Activated CD4-positive, alpha-beta T cell treated with anti-CD3 and anti-CD28 coated beads, Interleukin-2, amount 10 ng/mL, durations not matched to agents 7 days and 5 days (primary cell): ENCODE data around the gene ATXN1. TPM values are rescaled to one million over a fixed set of nuclear protein-coding genes. Genes with fewer than 3 reads are reported as not detected.

Experiments
- CTCF ChIA-PET: fragments of 350-600 bp; sonication (Branson Sonifier 250); formaldehyde crosslinking; loops from one replicate; lab custom pipeline; 2021; ENCODE audit warnings: antibody characterized with exemption; lab: Charles Lee
- POLR2A ChIA-PET: fragments of 350-600 bp; sonication (Branson Sonifier 250); formaldehyde crosslinking; loops from one replicate; lab custom pipeline; 2021; ENCODE audit warnings: antibody characterized with exemption; lab: Charles Lee
- DNase-seq: peaks from one replicate; pipeline ENCODE4 v3.0.0-alpha.2; 2020
- H3K27ac Mint-ChIP-seq: one replicate; pipeline ENCODE4 v1.8.0; 2021; ENCODE audit warnings: mild to moderate bottlenecking, moderate library complexity, mixed read lengths
- H3K27me3 Mint-ChIP-seq: one replicate; pipeline ENCODE4 v1.8.0; 2021; ENCODE audit warnings: mixed read lengths
- H3K36me3 Mint-ChIP-seq: one replicate; pipeline ENCODE4 v1.8.0; 2021; ENCODE audit warnings: low read depth, mixed read lengths
- H3K4me1 Mint-ChIP-seq: one replicate; pipeline ENCODE4 v1.8.0; 2021; ENCODE audit warnings: mixed read lengths
- H3K4me3 Mint-ChIP-seq: one replicate; pipeline ENCODE4 v1.8.0; 2021; ENCODE audit warnings: mild to moderate bottlenecking, moderate library complexity, mixed read lengths
- H3K9me3 Mint-ChIP-seq: one replicate; pipeline ENCODE4 v1.8.0; 2021; ENCODE audit warnings: mixed read lengths
- total RNA-seq, 2 experiments: library from RNA; stranded (reverse); gene quantifications; one replicate each; pipeline ENCODE4 v1.2.3, GENCODE V29; 2021

The ATXN1 gene
- total RNA-seq, 2 experiments from 2014 or later = 36.0 to 40.4 TPM

DNA sequence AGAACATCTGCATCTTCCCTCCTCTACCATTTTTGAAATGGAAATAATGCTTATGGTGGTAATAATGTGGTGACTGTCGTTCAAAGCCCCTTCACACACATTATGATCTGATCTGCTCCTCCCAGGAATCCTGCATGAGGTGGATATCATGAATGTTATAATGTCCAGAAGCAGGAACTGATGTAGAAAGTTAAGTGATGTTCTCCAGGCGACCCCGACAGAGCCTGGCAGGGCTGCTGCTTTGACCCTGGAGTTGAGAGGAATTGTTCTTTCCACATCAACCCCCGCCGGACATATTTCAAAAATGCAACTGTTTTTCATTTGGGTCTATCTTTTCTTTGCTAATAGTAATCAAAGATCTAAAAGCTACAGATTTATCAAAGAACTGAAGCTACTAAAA lies 391.3 kb downstream of the ATXN1 start:
- Mint-ChIP-seq H3K9me3 (no peaks in the 10 kb centered on the region), H3K4me1 (no peaks in the 10 kb centered on the region), H3K36me3 (peaks cover 6% of the 10 kb centered on the region), H3K4me3 (no peak overlapping the region), H3K27me3 (no peaks in the 10 kb centered on the region), H3K27ac (no peak overlapping the region)
- CTCF ChIA-PET = interaction anchor here (1.2 kb wide), 1 partner anchor 27 kb away, joined by 4 read pairs; no protein-coding TSS in a partner anchor
- POLR2A ChIA-PET = no interaction called here
- DNase-seq = no peak

DNA sequence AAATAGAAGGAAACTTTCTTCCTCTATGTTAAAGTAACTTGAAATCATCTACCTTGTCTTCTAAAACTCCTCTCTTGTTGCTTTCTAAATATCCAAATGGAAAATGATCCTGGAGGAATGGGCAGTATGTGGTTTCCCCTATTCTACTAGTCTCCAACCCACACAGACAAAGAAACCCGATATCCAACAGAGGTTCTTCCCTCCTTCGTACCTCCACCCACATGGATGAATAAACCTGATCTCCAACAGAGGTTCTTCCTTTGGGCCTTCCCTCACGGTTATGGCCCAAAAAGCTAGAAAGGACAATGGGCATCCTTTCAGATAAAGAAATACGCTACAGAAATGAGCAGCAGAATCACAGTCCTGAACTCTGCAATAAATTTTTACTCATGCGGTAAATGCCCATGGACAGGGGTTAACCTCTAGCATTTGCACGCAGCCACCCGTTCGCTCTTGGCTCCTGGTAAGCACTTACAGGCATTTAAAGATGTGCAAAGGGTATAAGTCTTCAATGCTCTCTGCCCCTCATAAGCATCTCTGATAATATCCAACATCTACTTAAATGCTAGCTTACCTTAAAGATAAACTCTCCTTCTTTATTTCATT lies 392.0 kb downstream of the ATXN1 start:
- DNase-seq = no peak
- no peaks in the 10 kb centered on the region for H3K4me1 Mint-ChIP-seq
- H3K36me3 Mint-ChIP-seq = peaks cover 6% of the 10 kb centered on the region
- ChIA-PET POLR2A (no interaction called here), CTCF (interaction anchor here (0.5 kb wide), 1 partner anchor 111 kb away, joined by 9 read pairs; no protein-coding TSS in a partner anchor)
- H3K9me3 Mint-ChIP-seq = no peaks in the 10 kb centered on the region
- H3K27me3 Mint-ChIP-seq = no peaks in the 10 kb centered on the region
- H3K27ac Mint-ChIP-seq = no peak overlapping the region
- no peak overlapping the region for H3K4me3 Mint-ChIP-seq

GRCh38 chr6:16367571-16367970 lies 393.7 kb downstream of the ATXN1 start:
- H3K4me1 Mint-ChIP-seq = no peaks in the 10 kb centered on the region
- H3K27ac Mint-ChIP-seq = no peak overlapping the region
- no peak for DNase-seq
- no peak overlapping the region for H3K4me3 Mint-ChIP-seq
- no peaks in the 10 kb centered on the region for H3K36me3 Mint-ChIP-seq
- H3K9me3 Mint-ChIP-seq = no peaks in the 10 kb centered on the region
- ChIA-PET CTCF (interaction anchor here (0.6 kb wide), 1 partner anchor 1187 kb away, joined by 3 read pairs; no protein-coding TSS in a partner anchor), POLR2A (no interaction called here)
- H3K27me3 Mint-ChIP-seq = no peaks in the 10 kb centered on the region

- Mint-ChIP-seq H3K4me1 (no peaks in the 10 kb centered on the region), H3K27ac (no peak overlapping the region), H3K9me3 (no peaks in the 10 kb centered on the region), H3K27me3 (no peaks in the 10 kb centered on the region), H3K4me3 (no peak overlapping the region), H3K36me3 (no peaks in the 10 kb centered on the region)
- no peak for DNase-seq
- ChIA-PET POLR2A (no interaction called here), CTCF (no interaction called here)
Measured at GRCh38 chr6:16363749-16364148, 397.5 kb downstream of the ATXN1 start.

GRCh38 chr6:16362819-16363589 lies 398.3 kb downstream of the ATXN1 start:
- no peaks in the 10 kb centered on the region for H3K27me3 Mint-ChIP-seq
- no peaks in the 10 kb centered on the region for H3K9me3 Mint-ChIP-seq
- no peaks in the 10 kb centered on the region for H3K36me3 Mint-ChIP-seq
- ChIA-PET POLR2A (no interaction called here), CTCF (no interaction called here)
- no peak for DNase-seq
- no peak overlapping the region for H3K4me3 Mint-ChIP-seq
- H3K4me1 Mint-ChIP-seq = no peaks in the 10 kb centered on the region
- no peak overlapping the region for H3K27ac Mint-ChIP-seq

- CTCF ChIA-PET = no interaction called here
- H3K9me3 Mint-ChIP-seq = no peaks in the 10 kb centered on the region
Measured at GRCh38 chr6:16362296-16362695, 399.0 kb downstream of the ATXN1 start.

GRCh38 chr6:16361861-16362260 lies 399.4 kb downstream of the ATXN1 start:
- POLR2A ChIA-PET = no interaction called here
- Mint-ChIP-seq H3K4me1 (no peaks in the 10 kb centered on the region), H3K27me3 (no peaks in the 10 kb centered on the region), H3K9me3 (no peaks in the 10 kb centered on the region), H3K27ac (no peak overlapping the region), H3K4me3 (no peak overlapping the region), H3K36me3 (no peaks in the 10 kb centered on the region)
- DNase-seq = no peak
- CTCF ChIA-PET = no interaction called here

More at GRCh38 chr6:16362296-16362695, 399.0 kb downstream of the ATXN1 start:
- no peak for DNase-seq
- no peak overlapping the region for H3K27ac Mint-ChIP-seq
- POLR2A ChIA-PET = no interaction called here
- H3K4me1 Mint-ChIP-seq = no peaks in the 10 kb centered on the region
- no peaks in the 10 kb centered on the region for H3K27me3 Mint-ChIP-seq
- H3K4me3 Mint-ChIP-seq = no peak overlapping the region
- H3K36me3 Mint-ChIP-seq = no peaks in the 10 kb centered on the region

DNA sequence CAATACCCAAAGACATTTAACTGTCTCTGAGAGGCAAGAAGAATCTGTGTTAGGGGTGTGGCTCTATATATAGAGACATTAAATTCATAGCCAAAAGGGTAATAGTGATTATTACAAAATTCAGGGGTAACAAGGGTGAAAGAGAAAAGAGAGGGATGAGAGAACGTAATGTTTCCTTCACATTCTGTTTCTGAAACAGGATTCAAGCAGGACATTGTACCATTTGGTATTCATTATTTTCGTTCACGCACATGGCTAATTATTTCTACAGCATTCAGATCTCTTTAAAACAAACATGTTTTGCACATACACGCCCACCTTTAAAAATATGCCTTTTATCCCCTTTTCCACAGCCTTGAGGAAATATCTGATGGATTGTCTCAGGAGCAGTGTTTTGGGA lies 400.1 kb downstream of the ATXN1 start:
- Mint-ChIP-seq H3K27ac (no peak overlapping the region), H3K4me1 (peaks cover 2% of the 10 kb centered on the region), H3K36me3 (no peaks in the 10 kb centered on the region), H3K9me3 (no peaks in the 10 kb centered on the region), H3K4me3 (no peak overlapping the region), H3K27me3 (no peaks in the 10 kb centered on the region)
- POLR2A ChIA-PET = no interaction called here
- CTCF ChIA-PET = no interaction called here
- DNase-seq = no peak

DNA sequence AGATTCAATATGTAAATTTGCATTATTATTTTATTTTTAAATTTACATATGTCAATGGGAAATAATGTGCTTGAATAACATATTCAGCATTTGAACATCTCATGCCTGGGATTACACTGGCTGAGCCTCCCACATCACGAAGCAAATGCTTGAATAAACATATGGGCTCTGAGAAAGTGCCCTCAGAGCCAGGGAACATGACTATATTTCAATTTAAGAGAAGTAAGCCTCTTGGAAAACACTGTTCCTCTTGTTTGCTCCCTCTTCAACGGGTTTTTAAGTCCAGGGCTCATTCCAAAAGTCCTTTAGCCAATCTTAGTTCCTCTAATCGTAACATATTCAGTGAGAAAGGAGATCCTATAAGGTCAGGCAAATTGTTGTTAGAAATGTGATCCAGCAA lies 400.9 kb downstream of the ATXN1 start:
- DNase-seq = no peak
- Mint-ChIP-seq H3K4me3 (no peak overlapping the region), H3K9me3 (no peaks in the 10 kb centered on the region), H3K36me3 (no peaks in the 10 kb centered on the region), H3K4me1 (peaks cover 6% of the 10 kb centered on the region), H3K27ac (no peak overlapping the region), H3K27me3 (no peaks in the 10 kb centered on the region)
- POLR2A ChIA-PET = no interaction called here
- CTCF ChIA-PET = no interaction called here

DNA sequence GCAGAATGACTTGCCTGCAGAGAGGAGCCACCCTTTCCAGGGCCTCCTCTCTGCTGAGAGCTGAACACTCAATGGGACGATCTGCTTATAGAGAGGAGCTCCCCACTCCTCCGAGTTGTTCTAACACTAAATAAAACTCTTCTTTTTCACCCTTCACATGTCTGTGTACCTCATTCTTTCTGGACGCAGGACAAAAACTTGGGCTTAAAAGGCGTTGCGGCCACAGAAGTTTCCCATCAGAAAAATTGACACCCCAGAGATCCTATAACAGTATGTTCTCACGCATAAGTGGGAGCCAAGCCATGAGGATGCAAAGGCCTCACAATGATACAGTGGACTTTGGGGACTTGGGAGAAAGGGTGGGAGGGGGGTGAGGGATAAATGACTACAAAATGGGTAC lies 401.7 kb downstream of the ATXN1 start:
- ChIA-PET POLR2A (no interaction called here), CTCF (no interaction called here)
- Mint-ChIP-seq H3K9me3 (no peaks in the 10 kb centered on the region), H3K27ac (no peak overlapping the region), H3K27me3 (no peaks in the 10 kb centered on the region), H3K36me3 (no peaks in the 10 kb centered on the region), H3K4me3 (no peak overlapping the region), H3K4me1 (peaks cover 6% of the 10 kb centered on the region)
- DNase-seq = no peak

GRCh38 chr6:16358531-16359138 lies 402.6 kb downstream of the ATXN1 start:
- no peaks in the 10 kb centered on the region for H3K9me3 Mint-ChIP-seq
- H3K4me3 Mint-ChIP-seq = no peak overlapping the region
- ChIA-PET CTCF (interaction anchor here (1.3 kb wide), 1 partner anchor 19 kb away, joined by 4 read pairs; no protein-coding TSS in a partner anchor), POLR2A (no interaction called here)
- H3K27ac Mint-ChIP-seq = no peak overlapping the region
- H3K27me3 Mint-ChIP-seq = no peaks in the 10 kb centered on the region
- no peaks in the 10 kb centered on the region for H3K36me3 Mint-ChIP-seq
- DNase-seq = no peak
- H3K4me1 Mint-ChIP-seq = peaks cover 6% of the 10 kb centered on the region

DNA sequence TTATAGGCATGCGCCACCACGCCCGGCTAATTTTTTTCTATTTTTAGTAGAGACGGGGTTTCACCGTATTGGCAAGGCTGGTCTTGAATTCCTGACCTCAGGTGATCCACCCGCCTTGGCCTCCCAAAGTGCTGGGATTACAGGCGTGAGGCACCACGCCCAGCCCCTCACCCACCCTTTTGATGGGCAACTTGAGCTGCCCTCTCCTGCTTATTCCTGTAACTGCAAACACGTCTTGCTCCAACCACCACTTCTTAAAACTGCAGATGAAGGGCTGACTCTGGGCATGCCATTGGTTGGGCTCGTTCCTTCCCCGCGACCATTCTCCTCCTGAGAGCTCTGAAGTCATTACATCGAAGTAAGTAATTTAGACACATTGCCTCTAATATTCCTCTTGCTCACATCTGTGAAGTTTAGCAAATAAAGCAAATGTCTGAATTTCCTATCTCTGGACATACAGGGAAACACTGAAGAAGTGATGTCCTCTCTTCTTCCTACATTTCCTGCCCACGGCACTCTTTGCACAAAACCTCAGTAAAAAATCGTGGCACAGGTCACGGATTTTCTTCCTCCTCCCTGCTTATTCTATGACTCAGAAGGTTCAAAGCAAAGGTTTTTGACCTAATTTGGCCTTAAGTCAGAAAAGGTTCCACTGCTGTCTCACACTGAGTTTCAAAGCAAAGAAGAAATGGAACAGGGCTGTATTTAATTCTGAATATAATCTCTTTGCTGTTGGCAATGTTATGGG lies 405.4 kb downstream of the ATXN1 start:
- Mint-ChIP-seq H3K9me3 (no peaks in the 10 kb centered on the region), H3K36me3 (no peaks in the 10 kb centered on the region), H3K27ac (no peak overlapping the region), H3K4me1 (peaks cover 6% of the 10 kb centered on the region), H3K27me3 (no peaks in the 10 kb centered on the region), H3K4me3 (no peak overlapping the region)
- POLR2A ChIA-PET = no interaction called here
- CTCF ChIA-PET = interaction anchor here (1.0 kb wide), 1 partner anchor 690 kb away, joined by 3 read pairs; no protein-coding TSS in a partner anchor
- no peak for DNase-seq
